HG02759 (cell line): ENCODE results near the gene FBLN2.

Experiments used
- ATAC-seq: cut with Tn5 transposase; IDR thresholded peaks from one replicate; pipeline ENCODE4 v1.9.1; 2021; ENCODE audit warnings: mild to moderate bottlenecking, moderate library complexity; ENCODE audit not compliant: unreplicated experiment

FBLN2 gene

GRCh38 chr3:13682331-13683013, 133.5 kb downstream of the FBLN2 start:
- ATAC-seq = no peak

- ATAC-seq = no peak
Observed at GRCh38 chr3:13683288-13683687, 134.4 kb downstream of the FBLN2 start.

GRCh38 chr3:13683772-13684171, 134.8 kb downstream of the FBLN2 start:
- no peak for ATAC-seq

GRCh38 chr3:13684350-13684749, 135.4 kb downstream of the FBLN2 start:
- ATAC-seq = no peak

- ATAC-seq = no peak
Observed at GRCh38 chr3:13684854-13685253, 135.9 kb downstream of the FBLN2 start.

GRCh38 chr3:13685721-13686120, 136.8 kb downstream of the FBLN2 start:
- ATAC-seq = no peak

- no peak for ATAC-seq
Observed at GRCh38 chr3:13686367-13687160, 137.6 kb downstream of the FBLN2 start.

- ATAC-seq = no peak
Observed at GRCh38 chr3:13687517-13687943, 138.6 kb downstream of the FBLN2 start.
